Prostate gland (tissue), 2 donors: Measurements from ENCODE around the gene HSDL2. TPM values are rescaled to one million over a fixed set of nuclear protein-coding genes. Genes with fewer than 3 reads are reported as not detected.

Experiments used
- DNase-seq: peaks from one replicate; pipeline ENCODE4 v3.0.0-alpha.2; 2019; ENCODE audit warnings: low spot score
- H3K27ac ChIP-seq, 2 donors: fragments of 200-600 bp; sonication (generic); 2 replicates each; pipeline ENCODE4 v1.5.1; 2017 to 2019
- H3K27me3 ChIP-seq: fragments of 200-600 bp; sonication (generic); replicated peaks from 2 replicates; pipeline ENCODE4 v1.5.1; 2019; ENCODE audit not compliant: insufficient read depth
- H3K36me3 ChIP-seq, 2 donors: fragments of 200-600 bp; sonication (generic); 1 replicate in 1 of 2; 2 replicates in 1 of 2; pipeline versions ENCODE4 v1.5.1 to v1.8.1; 2017 to 2019
- H3K4me1 ChIP-seq: fragments of 200-600 bp; sonication (generic); replicated peaks from 2 replicates; pipeline ENCODE4 v1.5.1; 2019
- H3K4me3 ChIP-seq, 2 donors: fragments of 200-600 bp; sonication (generic); 2 replicates each; pipeline ENCODE4 v1.5.1; 2017 to 2019
- H3K9me3 ChIP-seq: fragments of 200-600 bp; sonication (generic); 2 replicates; pipeline ENCODE4 v1.5.1; 2017
- CTCF ChIP-seq, 4 experiments: fragments of 200-600 bp in 2 of 4; fragments of 450-650 bp in 2 of 4; sonication (generic) in 2 of 4; IDR thresholded peaks; 1 replicate in 3 of 4; 2 replicates in 1 of 4; pipeline ENCODE4 v1.5.1; 2016 to 2019; ENCODE audit warnings: antibody characterized with exemption in 4 of 4, mild to moderate bottlenecking in 2 of 4, moderate library complexity in 2 of 4
- POLR2A ChIP-seq: fragments of 450-650 bp; IDR thresholded peaks from one replicate; pipeline ENCODE4 v1.6.1; 2016; ENCODE audit warnings: antibody characterized with exemption, mild to moderate bottlenecking
- POLR2AphosphoS5 ChIP-seq: sonication (generic); formaldehyde crosslinking; IDR thresholded peaks from one replicate; pipeline ENCODE4 v1.6.1; 2017; ENCODE audit warnings: antibody characterized with exemption
- WGBS: methylation state at CpG from one replicate; pipeline ENCODE4 v1.1.5; 2018; 5-methylcytosine and 5-hydroxymethylcytosine counted together
- intact Hi-C: fragments of 100-400 bp; cut with DNase I; formaldehyde crosslinking; loops from one replicate; pipeline ENCODE4 v1.14.2; 2022
- total RNA-seq, 2 donors: library from RNA; depleted of rRNA; stranded (reverse); fragments of >200 nt; gene quantifications; one replicate each; pipeline ENCODE4 v1.1.0, GENCODE V29; 2016

HSDL2 gene
- total RNA-seq, 2 donors from 2014 or later: 22.2 to 25.2 TPM

GRCh38 chr9:112338561-112338960, 41.3 kb upstream of the HSDL2 start:
- Histone ChIP-seq H3K9me3 (no peaks in the 10 kb centered on the region), H3K4me3 (no peak overlapping the region), H3K27ac (no peak overlapping the region), H3K4me1 (no peaks in the 10 kb centered on the region), H3K36me3 (no peaks in the 10 kb centered on the region), H3K27me3 (no peaks in the 10 kb centered on the region)
- 43% methylated on average over 3 of the region's 3 CpGs for WGBS
- no peak for DNase-seq
- no peak for TF ChIP-seq POLR2AphosphoS5
- TF ChIP-seq CTCF (IDR thresholded peaks at IDR 0.05): no peak
- no peak for TF ChIP-seq POLR2A
- intact Hi-C loops: loop anchor here (10.0 kb wide), 2 partner anchors 376 to 476 kb away; partner anchors contain the start of gene INIP

- no peaks in the 10 kb centered on the region for H3K36me3 ChIP-seq
- H3K4me3 ChIP-seq: no peak overlapping the region
- intact Hi-C loops: loop anchor here (10.0 kb wide), 2 partner anchors 375 to 475 kb away; partner anchors contain the start of gene INIP
- no peaks in the 10 kb centered on the region for H3K9me3 ChIP-seq
- no peaks in the 10 kb centered on the region for H3K27me3 ChIP-seq
- 94% methylated on average over 3 of the region's 3 CpGs for WGBS
- H3K27ac ChIP-seq: no peak overlapping the region
- H3K4me1 ChIP-seq: no peaks in the 10 kb centered on the region
- TF ChIP-seq POLR2AphosphoS5 (no peak), POLR2A (no peak), CTCF (IDR thresholded peaks at IDR 0.05) (no peak)
- no peak for DNase-seq
Observed at GRCh38 chr9:112339886-112340285, 40.0 kb upstream of the HSDL2 start.

DNA sequence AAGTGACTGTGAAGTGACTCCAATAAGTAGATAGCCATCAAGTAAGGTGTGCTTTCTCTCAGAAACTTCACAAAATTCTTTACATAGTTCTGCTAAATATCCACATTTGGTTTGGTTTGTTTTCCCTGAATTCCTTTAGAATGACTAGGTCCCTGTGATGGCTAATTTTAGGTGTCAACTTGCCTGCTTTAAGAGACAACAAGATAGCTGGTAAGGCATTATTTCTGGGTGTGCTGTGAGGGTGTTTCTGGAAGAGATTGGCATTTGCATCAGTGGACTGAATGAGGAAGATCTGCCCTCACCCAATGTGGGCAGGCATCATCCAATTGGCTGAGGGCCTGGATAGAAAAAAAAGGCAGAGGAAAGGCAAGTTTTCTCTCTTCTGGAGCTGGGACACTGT, 38.2 kb upstream of the HSDL2 start:
- TF ChIP-seq POLR2AphosphoS5: no peak
- Histone ChIP-seq H3K4me3 (no peak overlapping the region), H3K27ac (no peak overlapping the region), H3K27me3 (no peaks in the 10 kb centered on the region), H3K36me3 (no peaks in the 10 kb centered on the region), H3K4me1 (no peaks in the 10 kb centered on the region), H3K9me3 (no peaks in the 10 kb centered on the region)
- DNase-seq: no peak
- intact Hi-C loops: no loop called here

GRCh38 chr9:112348257-112349007, 31.5 kb upstream of the HSDL2 start:
- Histone ChIP-seq H3K9me3 (no peaks in the 10 kb centered on the region), H3K4me3 (peak overlapping the region; percentile 11 to 34), H3K4me1 (no peaks in the 10 kb centered on the region), H3K27ac (peak overlapping the region in 1 of 2 donors; percentile 38), H3K27me3 (no peaks in the 10 kb centered on the region), H3K36me3 (no peaks in the 10 kb centered on the region)
- peak; percentile 46 for DNase-seq
- intact Hi-C loops: no loop called here
- WGBS: 18% methylated on average over 19 of the region's 19 CpGs
- TF ChIP-seq POLR2A: no peak
- no peak for TF ChIP-seq CTCF (IDR thresholded peaks at IDR 0.05)
- peak; percentile 70 for TF ChIP-seq POLR2AphosphoS5

GRCh38 chr9:112349008-112349333, 30.9 kb upstream of the HSDL2 start:
- Histone ChIP-seq H3K9me3 (no peaks in the 10 kb centered on the region), H3K4me1 (no peaks in the 10 kb centered on the region), H3K4me3 (peak overlapping the region in 1 of 2 donors; percentile 34), H3K36me3 (no peaks in the 10 kb centered on the region), H3K27ac (no peak overlapping the region), H3K27me3 (no peaks in the 10 kb centered on the region)
- intact Hi-C loops: no loop called here
- no peak for DNase-seq
- TF ChIP-seq POLR2A (no peak), CTCF (IDR thresholded peaks at IDR 0.05) (no peak), POLR2AphosphoS5 (no peak)
- 56% methylated on average over 4 of the region's 4 CpGs for WGBS
